NCI-H226 (cell line): Measurements from ENCODE around the gene KDR.

Experiments used
- DNase-seq: peaks from one replicate; pipeline ENCODE4 v3.0.0-alpha.2; 2015

Gene KDR

GRCh38 chr4:55077577-55077976 is 47.8 kb downstream of the KDR start:
- DNase-seq: no peak

GRCh38 chr4:55075823-55076716 is 49.3 kb downstream of the KDR start:
- DNase-seq: peak; percentile 28

- DNase-seq: peak; percentile 64
Observed at GRCh38 chr4:55075376-55075775, 50.0 kb downstream of the KDR start.

- DNase-seq: peak; percentile 89
Observed at GRCh38 chr4:55074386-55074785, 51.0 kb downstream of the KDR start.

- DNase-seq: peak; percentile 42
Observed at GRCh38 chr4:55071951-55072350, 53.4 kb downstream of the KDR start.

GRCh38 chr4:55069248-55069647 is 56.1 kb downstream of the KDR start:
- no peak for DNase-seq

GRCh38 chr4:55068522-55068921 is 56.9 kb downstream of the KDR start:
- DNase-seq: no peak

- no peak for DNase-seq
Observed at GRCh38 chr4:55066018-55066417, 59.4 kb downstream of the KDR start.

GRCh38 chr4:55055529-55055928 is 69.9 kb downstream of the KDR start:
- DNase-seq: no peak

GRCh38 chr4:55051532-55051931 is 73.9 kb downstream of the KDR start:
- DNase-seq: no peak

- DNase-seq: no peak
Observed at GRCh38 chr4:55050418-55050950, 74.9 kb downstream of the KDR start.

GRCh38 chr4:55038176-55038890 is 87.1 kb downstream of the KDR start:
- DNase-seq: peak; percentile 80

GRCh38 chr4:55037728-55038127 is 87.7 kb downstream of the KDR start:
- DNase-seq: no peak

- no peak for DNase-seq
Observed at GRCh38 chr4:55036405-55036804, 89.0 kb downstream of the KDR start.

GRCh38 chr4:55035892-55036291 is 89.5 kb downstream of the KDR start:
- peak; percentile 49 for DNase-seq

GRCh38 chr4:55033296-55033695 is 92.1 kb downstream of the KDR start:
- no peak for DNase-seq

- peak; percentile 76 for DNase-seq
Observed at GRCh38 chr4:55032788-55033187, 92.6 kb downstream of the KDR start.

GRCh38 chr4:55032179-55032578 is 93.2 kb downstream of the KDR start:
- peak; percentile 72 for DNase-seq

- DNase-seq: no peak
Observed at GRCh38 chr4:55031158-55031557, 94.2 kb downstream of the KDR start.

- peak; percentile 49 for DNase-seq
Observed at GRCh38 chr4:55030589-55030988, 94.8 kb downstream of the KDR start.

- no peak for DNase-seq
Observed at GRCh38 chr4:55029821-55030503, 95.4 kb downstream of the KDR start.

GRCh38 chr4:55029321-55029720 is 96.1 kb downstream of the KDR start:
- no peak for DNase-seq
